GM12891 (cell line): ENCODE results near the gene IFI30.
"Not testable (repeated sequence)": the region's sequence is repeated elsewhere in the genome, so short reads cannot be mapped to it uniquely, and the experiment has no call there.

Experiments
- DNase-seq: peaks from one replicate; pipeline ENCODE4 v3.0.0; 2011; ENCODE audit warnings: low spot score; ENCODE audit not compliant: insufficient read length
- FAIRE-seq: peaks from 2 replicates; lab custom pipeline; 2011; peaks lifted over from hg19 to GRCh38; lab: Jason Lieb, UNC
- PAX5 ChIP-seq: IDR thresholded peaks from 2 replicates; pipeline ENCODE4 v1.6.1; 2011; ENCODE audit warnings: low read length, moderate library complexity, mild to moderate bottlenecking; ENCODE audit not compliant: insufficient read depth, severe bottlenecking
- POLR2A ChIP-seq: IDR thresholded peaks from 2 replicates; pipeline ENCODE4 v1.6.1; 2011; ENCODE audit warnings: low read depth, low read length, control low read depth
- POLR2AphosphoS5 ChIP-seq: IDR thresholded peaks from 2 replicates; pipeline ENCODE4 v1.6.1; 2011; ENCODE audit warnings: low read depth, low read length, control low read depth
- POU2F2 ChIP-seq: IDR thresholded peaks from 2 replicates; pipeline ENCODE4 v1.6.1; 2011; ENCODE audit warnings: low read depth, mild to moderate bottlenecking, control low read depth, low read length, moderate library complexity
- SPI1 ChIP-seq: IDR thresholded peaks from 2 replicates; pipeline ENCODE4 v1.6.1; 2011; ENCODE audit warnings: low read depth, low read length, control low read depth
- TAF1 ChIP-seq: IDR thresholded peaks from 2 replicates; pipeline ENCODE4 v1.6.1; 2011; ENCODE audit warnings: low read depth, low read length, control low read depth

The IFI30 gene

GRCh38 chr19:18158467-18158866 lies 15.1 kb upstream of the IFI30 start:
- TF ChIP-seq POLR2AphosphoS5: no peak
- no peak for TF ChIP-seq POU2F2
- TF ChIP-seq TAF1: no peak
- TF ChIP-seq POLR2A: no peak
- no peak for TF ChIP-seq SPI1
- TF ChIP-seq PAX5: no peak
- DNase-seq (no peak), FAIRE-seq (no peak)

GRCh38 chr19:18159059-18159616 lies 14.5 kb upstream of the IFI30 start:
- FAIRE-seq, DNase-seq: not testable (repeated sequence)

GRCh38 chr19:18159810-18160209 lies 13.8 kb upstream of the IFI30 start:
- no peak for TF ChIP-seq POU2F2
- TF ChIP-seq PAX5: no peak
- TF ChIP-seq TAF1: no peak
- FAIRE-seq: peak; percentile 57
- DNase-seq: no peak

GRCh38 chr19:18160493-18160970 lies 13.1 kb upstream of the IFI30 start:
- no peak for DNase-seq
- peak; percentile 76 for FAIRE-seq
- no peak for TF ChIP-seq SPI1
- no peak for TF ChIP-seq POU2F2
- TF ChIP-seq POLR2A: no peak
- no peak for TF ChIP-seq TAF1
- TF ChIP-seq PAX5: no peak
- no peak for TF ChIP-seq POLR2AphosphoS5

GRCh38 chr19:18160971-18161635 lies 12.5 kb upstream of the IFI30 start:
- DNase-seq (peak; percentile 96), FAIRE-seq (peak; percentile 89)
- TF ChIP-seq POLR2A (peak; percentile 40; the same call in 1 of the 2 replicates), POLR2AphosphoS5 (no peak; the same call in 1 of the 2 replicates)

GRCh38 chr19:18161636-18162002 lies 12.0 kb upstream of the IFI30 start:
- TF ChIP-seq POLR2AphosphoS5: no peak
- no peak for TF ChIP-seq POU2F2
- no peak for TF ChIP-seq SPI1
- peak; percentile 24; the same call in 1 of the 2 replicates for TF ChIP-seq POLR2A
- TF ChIP-seq TAF1: no peak
- FAIRE-seq (no peak), DNase-seq (no peak)

- DNase-seq (no peak), FAIRE-seq (no peak)
- TF ChIP-seq SPI1: no peak
- TF ChIP-seq POU2F2: no peak
- no peak for TF ChIP-seq POLR2AphosphoS5
- no peak for TF ChIP-seq POLR2A
- TF ChIP-seq TAF1: no peak
- no peak for TF ChIP-seq PAX5
Measured at GRCh38 chr19:18164072-18164471, 9.5 kb upstream of the IFI30 start.

- DNase-seq (no peak), FAIRE-seq (no peak)
- TF ChIP-seq PAX5 (no peak), SPI1 (no peak), POLR2AphosphoS5 (no peak), POU2F2 (no peak), TAF1 (no peak), POLR2A (no peak)
Measured at GRCh38 chr19:18165794-18166544, 7.6 kb upstream of the IFI30 start.

- no peak for FAIRE-seq
- no peak for DNase-seq
- TF ChIP-seq POLR2A (no peak), POLR2AphosphoS5 (no peak), PAX5 (no peak), SPI1 (no peak), POU2F2 (no peak), TAF1 (no peak)
Measured at GRCh38 chr19:18167011-18167410, 6.6 kb upstream of the IFI30 start.

- FAIRE-seq: peak; percentile 95
- TF ChIP-seq POU2F2 (peak; percentile 21; the same call in 1 of the 2 replicates), POLR2AphosphoS5 (no peak)
- peak; percentile 89 for DNase-seq
Measured at GRCh38 chr19:18167975-18168645, 5.5 kb upstream of the IFI30 start.
